Activated CD8-positive, alpha-beta memory T cell treated with anti-CD3 and anti-CD28 coated beads, Interleukin-2, amount 50 U/mL, for 24 hours (primary cell): ENCODE data around the gene CLK4.

Source experiments
- DNase-seq: peaks from one replicate; pipeline ENCODE4 v3.0.0-alpha.2; 2020; ENCODE audit errors: extremely low read depth

CLK4 gene

GRCh38 chr5:178626484-178627258, at the start of gene CLK4:
TSS of gene CLK4 (minus strand) at chr5:178627050. CDS start at chr5:178623416, 3,634 bp downstream.
- peak; percentile 89 for DNase-seq

- DNase-seq: no peak
Measured at GRCh38 chr5:178675922-178676321, 49.1 kb upstream of the CLK4 start.

GRCh38 chr5:178674334-178674733, 47.5 kb upstream of the CLK4 start:
- DNase-seq: no peak

- no peak for DNase-seq
Measured at GRCh38 chr5:178673801-178674295, 47.0 kb upstream of the CLK4 start.

GRCh38 chr5:178672630-178673029, 45.8 kb upstream of the CLK4 start:
- DNase-seq: no peak

- DNase-seq: no peak
Measured at GRCh38 chr5:178671602-178672144, 44.8 kb upstream of the CLK4 start.

- DNase-seq: no peak
Measured at GRCh38 chr5:178670351-178670885, 43.6 kb upstream of the CLK4 start.

- no peak for DNase-seq
Measured at GRCh38 chr5:178668579-178668978, 41.7 kb upstream of the CLK4 start.

- DNase-seq: no peak
Measured at GRCh38 chr5:178667688-178668087, 40.8 kb upstream of the CLK4 start.

GRCh38 chr5:178667101-178667500, 40.3 kb upstream of the CLK4 start:
- no peak for DNase-seq

- DNase-seq: no peak
Measured at GRCh38 chr5:178664141-178664540, 37.3 kb upstream of the CLK4 start.

- DNase-seq: no peak
Measured at GRCh38 chr5:178662541-178662860, 35.7 kb upstream of the CLK4 start.

- DNase-seq: no peak
Measured at GRCh38 chr5:178661836-178662540, 35.1 kb upstream of the CLK4 start.

GRCh38 chr5:178651046-178651810, 24.4 kb upstream of the CLK4 start:
- DNase-seq: no peak

- no peak for DNase-seq
Measured at GRCh38 chr5:178650214-178650613, 23.4 kb upstream of the CLK4 start.

GRCh38 chr5:178649580-178649979, 22.7 kb upstream of the CLK4 start:
- no peak for DNase-seq

- no peak for DNase-seq
Measured at GRCh38 chr5:178644826-178645545, 18.1 kb upstream of the CLK4 start.

- no peak for DNase-seq
Measured at GRCh38 chr5:178642351-178642909, 15.6 kb upstream of the CLK4 start.

GRCh38 chr5:178641711-178642110, 14.9 kb upstream of the CLK4 start:
- no peak for DNase-seq

GRCh38 chr5:178640331-178641045, 13.6 kb upstream of the CLK4 start:
- DNase-seq: no peak
